ENCODE results near the gene BIVM.
"Not testable (repeated sequence)": the region's sequence is repeated elsewhere in the genome, so short reads cannot be mapped to it uniquely, and the experiment has no call there.

BIVM gene, protein sequence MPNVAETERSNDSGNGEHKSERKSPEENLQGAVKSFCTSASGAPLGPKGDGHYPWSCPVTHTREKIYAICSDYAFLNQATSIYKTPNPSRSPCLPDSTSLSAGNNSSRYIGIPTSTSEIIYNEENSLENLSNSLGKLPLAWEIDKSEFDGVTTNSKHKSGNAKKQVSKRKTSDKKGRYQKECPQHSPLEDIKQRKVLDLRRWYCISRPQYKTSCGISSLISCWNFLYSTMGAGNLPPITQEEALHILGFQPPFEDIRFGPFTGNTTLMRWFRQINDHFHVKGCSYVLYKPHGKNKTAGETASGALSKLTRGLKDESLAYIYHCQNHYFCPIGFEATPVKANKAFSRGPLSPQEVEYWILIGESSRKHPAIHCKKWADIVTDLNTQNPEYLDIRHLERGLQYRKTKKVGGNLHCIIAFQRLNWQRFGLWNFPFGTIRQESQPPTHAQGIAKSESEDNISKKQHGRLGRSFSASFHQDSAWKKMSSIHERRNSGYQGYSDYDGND
- total RNA-seq = 7.8 to 8.4 reads per million in 2 donors

DNA sequence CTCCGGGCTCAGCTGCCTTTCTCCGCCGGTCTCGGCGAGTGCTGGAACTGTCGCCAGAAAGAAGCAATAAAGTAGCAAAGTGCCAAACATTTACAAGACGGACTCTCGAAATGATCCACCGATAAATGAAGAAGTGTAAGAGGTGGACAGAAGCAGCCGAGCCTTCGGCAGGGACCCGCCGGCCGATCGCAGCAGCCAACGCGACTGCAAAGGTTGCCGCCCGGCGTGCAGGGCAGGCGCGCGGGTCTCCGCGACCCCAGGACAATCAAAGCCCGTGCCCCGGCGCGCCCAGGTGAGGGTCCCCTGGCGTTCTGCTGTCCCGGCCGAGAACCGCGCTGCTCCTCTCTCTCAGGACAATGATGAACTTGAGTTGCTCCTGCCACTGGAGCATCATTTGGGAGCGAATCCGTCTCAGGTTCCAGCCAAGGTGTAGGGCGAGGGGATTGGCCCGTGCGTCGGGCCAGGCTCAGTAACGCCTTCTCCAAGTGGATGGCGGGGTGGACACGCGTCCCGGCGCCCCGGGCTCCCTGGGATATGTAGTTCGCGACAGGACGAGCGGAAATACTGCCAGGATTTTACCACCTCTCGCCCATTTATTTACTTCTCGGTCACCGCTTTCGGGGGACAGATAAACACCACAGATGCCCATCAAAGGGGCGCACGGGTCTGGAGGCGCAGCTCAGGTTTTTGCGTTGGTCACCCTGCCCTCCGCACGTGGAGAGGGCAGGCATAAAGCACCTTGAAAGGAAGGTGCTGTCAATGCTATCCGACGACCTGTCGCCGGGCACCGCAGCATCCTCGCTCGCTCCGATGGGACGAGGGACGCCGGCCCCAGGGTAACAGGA, at the start of gene BIVM, which contains the start of gene POGLUT2:
Gene BIVM, plus strand, starts transcription at position 539 of the 845 bp plus-strand sequence. CDS start 8,149 bp downstream, outside the sequence.
Gene POGLUT2, minus strand, starts transcription at position 396 of the 845 bp plus-strand sequence. Its CDS starts 306 bp downstream, at position 90.
- peak; percentile 71 for DNase-seq

DNA sequence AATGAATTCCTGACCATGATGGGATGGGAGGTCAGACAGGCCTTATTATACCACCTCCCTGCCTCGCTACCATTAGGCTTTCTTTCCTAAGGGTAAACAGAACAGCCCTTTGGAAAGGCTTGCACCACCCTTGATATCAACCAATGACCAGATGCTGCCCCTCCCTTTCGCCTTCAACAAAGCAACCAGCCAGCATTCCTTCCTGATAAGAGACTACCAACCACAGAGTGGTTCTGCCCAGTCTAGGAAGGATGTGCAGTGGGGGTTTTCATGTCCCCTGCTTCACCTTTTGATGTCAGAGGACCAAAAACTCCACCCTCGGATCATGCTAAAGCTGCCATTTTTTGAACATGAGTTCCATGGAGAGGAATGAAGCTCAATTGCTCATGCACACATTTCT, 47.0 kb upstream of the BIVM start:
- no peak for DNase-seq

DNA sequence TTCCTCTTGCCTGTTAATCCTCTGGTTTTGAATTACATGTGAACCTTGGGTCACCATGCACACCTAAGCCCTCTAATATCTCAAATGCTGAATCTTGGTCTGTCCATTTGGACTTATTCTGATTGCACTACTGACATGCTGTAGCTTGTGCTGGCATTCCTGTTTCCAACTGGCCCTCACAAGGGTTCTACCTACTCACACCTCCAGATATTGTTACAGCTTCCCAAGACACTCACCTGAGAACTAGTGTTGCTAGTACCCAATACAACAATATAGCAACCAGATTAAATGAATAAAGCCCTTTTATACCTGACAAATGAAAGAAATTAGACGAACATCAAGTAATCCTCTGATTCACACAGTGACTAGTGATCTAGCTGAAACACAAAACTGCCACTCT, 41.9 kb upstream of the BIVM start:
- no peak for DNase-seq

DNA sequence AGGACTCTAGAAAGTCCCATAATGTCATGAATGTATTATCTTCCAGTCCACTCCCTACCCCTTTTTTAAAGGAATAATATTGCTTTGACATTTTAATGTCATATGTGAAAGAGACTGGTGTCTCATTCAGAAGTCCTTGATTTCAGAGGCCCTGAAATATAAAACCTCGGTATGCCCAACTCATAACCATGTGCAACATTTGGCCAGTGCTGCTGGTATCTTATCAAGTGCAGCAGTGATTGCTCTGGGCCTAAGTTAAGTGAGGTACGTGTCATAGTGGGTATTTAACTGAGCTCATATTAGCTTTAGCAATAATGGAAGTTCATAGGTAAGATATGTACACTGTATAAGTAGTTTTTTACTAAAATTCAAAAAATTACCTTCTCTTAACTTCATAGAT, 40.1 kb upstream of the BIVM start:
- DNase-seq = no peak

DNA sequence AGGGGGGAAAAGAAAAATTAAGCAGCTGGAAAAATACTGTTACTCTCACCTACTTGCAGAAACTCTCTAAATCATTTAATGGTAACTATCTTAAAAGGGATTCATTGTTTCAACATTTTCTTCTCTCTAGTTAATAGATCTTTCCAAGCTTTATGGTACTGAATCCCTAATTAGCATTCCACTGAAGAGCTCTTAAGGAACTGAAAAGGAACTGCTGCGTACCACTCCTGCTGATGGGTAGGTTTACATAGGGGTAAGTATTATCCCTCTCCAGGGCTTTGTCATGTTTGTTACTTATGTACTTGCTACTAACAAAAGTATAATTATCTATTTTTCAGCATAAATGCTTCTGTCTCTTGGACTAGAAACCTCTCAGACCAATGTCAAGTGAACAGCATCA, 37.8 kb upstream of the BIVM start:
- no peak for DNase-seq

DNA sequence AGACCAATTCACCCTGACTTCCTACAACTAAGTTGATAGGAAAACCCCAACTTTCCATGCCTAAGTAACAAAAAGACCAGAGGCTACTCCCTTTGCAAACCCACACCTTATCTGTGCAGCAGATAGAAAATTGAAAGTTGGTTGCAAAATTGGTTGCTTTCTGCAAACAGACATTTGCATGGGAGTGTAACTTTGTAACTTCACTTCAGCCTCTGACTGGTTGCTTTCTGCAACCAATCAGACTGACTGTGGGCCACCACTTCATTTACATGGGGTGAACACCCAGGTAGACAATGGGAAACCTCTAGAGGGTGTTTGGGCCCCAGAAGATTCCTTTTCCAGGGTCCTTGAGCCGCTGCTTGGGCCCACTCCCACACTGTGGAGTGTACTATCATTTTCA, 35.2 kb upstream of the BIVM start:
- no peak for DNase-seq

DNA sequence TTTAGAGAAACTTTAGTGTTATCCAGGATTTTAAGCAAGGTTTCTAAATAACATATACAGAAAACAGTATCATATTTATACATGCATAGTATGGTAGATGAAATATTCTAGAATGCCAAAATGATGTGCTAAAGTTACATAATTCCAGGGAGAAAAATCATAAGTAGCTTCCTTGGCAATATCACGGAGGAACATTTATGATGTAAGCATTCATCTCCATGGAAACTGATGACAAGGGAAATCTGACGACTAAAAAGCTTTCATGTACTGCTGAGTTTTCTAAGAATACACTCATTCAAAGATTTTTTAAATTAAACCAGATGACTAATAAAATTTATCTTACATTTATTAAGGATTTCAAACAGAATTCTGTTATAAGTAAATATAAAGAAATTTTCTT, 30.0 kb upstream of the BIVM start:
- DNase-seq = no peak

DNA sequence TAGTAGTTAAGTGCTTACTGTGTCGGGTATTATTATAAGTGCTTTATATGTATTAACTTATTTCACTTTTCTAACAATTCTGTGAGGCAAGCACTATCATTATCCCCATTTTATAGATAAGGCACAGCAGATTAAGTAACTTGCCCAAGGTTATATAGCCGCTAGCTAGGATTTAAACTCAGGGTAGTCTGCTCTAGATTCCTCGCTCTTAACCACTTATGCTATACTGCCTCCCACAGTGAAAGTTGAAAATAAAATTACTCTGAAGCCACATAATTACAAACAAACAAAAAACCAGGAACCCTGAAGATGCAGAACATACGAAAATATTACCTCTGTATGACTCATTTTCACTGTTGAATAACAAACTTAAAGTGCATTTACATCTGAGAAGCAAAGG, 29.2 kb upstream of the BIVM start:
- DNase-seq = no peak

DNA sequence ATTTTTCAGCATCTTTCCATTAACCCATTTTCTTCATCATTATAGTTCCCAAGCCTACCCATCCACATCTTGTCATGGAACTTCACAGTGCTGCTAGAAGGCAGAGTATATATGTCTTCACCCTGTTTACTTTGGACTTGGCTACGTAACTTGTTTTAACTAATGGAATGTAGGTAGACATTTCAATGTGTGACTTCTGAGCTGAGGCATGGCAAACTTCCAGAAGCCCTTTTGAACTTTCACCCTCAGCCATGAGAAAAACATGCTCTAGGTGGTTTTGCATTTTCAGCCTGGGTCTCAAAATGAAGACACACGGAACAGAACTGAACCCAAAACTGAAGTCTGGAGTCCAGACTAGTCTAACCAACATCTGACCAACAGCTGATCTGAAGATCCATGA, 28.5 kb upstream of the BIVM start:
- DNase-seq = no peak

DNA sequence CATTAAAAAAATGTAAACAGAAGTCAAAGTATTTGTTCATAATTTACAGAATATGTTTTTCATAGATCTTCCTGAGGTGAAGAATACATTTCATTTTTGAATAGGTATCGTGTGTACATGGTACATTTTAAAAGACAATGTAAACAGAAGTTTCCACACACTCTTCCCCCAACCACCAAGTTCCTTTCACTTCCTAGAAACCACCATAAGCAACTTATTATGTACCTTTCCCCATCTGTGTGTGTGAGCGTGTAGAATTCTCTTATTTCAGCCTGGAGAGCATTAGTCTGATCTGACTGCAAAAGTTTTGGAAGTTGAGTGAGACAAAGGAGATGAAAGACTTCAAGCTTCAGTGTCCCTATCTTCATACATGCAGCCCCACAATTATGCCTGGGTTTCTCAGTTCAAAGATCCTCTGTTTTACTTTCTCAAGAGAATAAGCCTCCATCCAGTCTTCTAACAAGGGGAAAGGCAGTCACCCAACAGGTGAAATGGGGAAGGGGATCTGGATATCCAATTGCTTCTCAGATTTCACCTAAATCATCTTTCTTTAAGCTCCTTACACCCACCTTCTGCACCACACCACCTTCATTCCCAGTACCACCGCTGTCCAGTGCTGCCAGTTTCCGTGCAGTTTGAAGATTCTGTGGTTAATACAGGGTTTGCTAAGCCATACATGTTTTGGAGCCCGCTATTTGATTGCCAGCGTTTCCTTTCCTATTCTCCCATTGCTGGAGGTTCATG, 27.4 kb upstream of the BIVM start:
- no peak for DNase-seq

DNA sequence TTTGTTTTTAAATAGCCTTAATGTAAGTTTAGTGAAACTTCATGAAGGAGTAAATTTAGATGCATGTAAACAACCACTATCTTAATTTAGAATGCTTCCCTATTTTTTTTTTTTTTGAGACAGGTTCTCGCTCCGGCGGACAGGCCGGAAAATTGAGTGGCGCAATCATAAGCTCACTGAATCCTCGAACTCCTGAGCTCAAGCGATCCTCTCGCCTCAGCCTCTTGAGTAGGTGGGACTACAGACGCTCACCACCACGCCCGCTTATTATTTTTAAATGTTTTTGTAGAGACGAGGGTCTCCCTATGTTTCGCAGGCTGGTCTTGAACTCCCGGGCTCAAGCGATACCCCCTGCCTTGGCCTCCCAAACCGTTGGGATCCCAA, 26.9 kb upstream of the BIVM start:
- no peak for DNase-seq

DNA sequence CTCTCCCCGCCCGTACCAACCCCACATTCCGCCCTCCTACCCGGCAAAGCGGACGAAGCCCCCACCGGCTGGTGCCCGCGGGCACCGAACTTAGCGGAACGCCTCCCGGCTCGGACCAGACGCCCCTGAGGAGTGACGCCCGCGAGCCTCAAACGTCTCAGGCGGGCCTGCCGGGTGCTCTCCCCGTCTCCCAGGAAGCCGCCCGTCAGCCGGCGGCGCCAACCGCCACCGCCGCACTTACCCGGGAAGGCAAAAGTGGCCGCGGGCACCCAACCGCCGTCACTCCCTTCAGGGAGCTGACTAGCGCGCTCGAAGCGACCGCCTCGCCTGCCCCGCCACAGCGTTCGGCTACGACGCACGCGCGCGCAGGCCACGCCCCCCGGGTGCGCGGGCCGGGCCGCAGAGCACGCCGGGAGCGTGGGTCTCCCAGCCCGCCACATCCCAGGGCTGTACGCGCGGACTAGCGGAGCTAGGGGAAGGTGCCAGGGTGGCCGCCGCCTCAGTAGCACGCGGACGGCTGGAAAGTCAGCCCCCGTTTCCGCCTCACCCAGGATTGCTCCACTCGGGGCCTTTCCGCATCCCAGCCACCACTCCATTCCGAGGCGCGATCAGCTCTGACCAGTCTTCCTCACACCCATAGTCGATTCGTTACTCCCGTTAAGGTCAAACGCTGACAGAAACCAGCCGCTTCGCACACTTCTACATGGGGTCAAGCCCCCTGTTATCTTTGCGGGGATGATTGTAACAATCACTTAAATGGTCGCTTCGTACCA, 25.3 kb upstream of the BIVM start, which contains the start of gene TEX30:
Gene TEX30, minus strand, starts transcription at position 346 of the 773 bp plus-strand sequence. CDS start 3,760 bp downstream, outside the sequence.
- DNase-seq = peak; percentile 81

DNA sequence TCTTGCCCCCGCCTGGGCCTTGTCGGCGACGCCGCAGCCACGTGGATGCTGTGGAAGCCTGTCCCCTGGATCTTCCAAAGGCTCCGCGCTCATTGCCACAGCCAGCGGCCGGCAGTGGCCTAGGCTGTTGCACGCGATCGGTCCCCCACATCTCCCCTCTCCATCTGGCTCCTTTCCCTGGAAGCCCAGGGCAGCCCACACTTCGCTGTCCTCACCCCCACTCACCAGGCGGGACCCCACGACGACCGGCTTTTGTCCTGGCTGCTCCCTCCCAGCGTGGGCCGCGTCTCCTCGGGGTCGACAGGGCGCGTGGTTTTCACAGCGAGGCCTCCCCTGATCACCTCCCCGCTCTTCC, 24.7 kb upstream of the BIVM start:
- DNase-seq = no peak

DNA sequence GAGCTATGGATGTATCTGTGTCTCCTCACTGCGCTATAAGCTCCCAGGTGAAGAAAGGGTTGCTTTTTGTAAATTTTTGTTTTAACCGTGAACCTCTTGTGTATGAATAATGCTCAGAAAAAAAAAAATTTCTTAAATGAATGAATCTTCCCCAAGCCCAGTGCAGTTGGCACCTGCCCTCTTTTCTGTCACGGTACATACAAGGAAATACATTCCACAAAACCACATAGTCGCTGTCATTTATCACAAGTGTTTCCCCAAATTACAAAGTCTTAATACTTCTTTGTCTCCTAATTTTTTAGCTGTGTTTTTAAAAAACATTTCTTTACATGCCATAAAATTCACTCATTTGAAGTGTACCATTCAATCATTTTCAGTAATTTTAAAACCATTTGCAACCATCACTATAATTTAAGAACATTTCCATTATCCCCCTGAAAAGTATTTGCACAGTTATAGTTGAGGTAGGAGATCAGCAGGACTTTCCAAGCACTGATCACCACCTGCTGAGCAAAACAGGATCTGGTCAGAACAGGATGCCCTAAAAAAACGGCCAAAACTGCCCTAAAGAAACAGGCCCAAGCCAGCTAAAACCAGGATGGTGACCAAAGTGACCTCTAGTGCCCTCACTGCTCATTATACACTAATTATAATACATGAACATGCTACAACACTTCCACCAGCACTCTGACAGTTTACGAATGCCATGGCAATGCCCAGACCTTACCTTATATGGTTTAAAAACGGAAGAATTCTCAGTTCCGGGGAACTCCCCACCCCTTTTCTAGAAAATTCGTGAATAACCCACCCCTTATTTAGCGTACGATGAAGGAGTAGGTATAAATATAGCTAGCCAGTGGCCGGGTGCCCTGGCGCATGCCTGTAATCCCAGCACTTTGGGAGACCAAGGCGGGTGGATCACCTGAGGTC, 24.1 kb upstream of the BIVM start:
- DNase-seq = no peak

DNA sequence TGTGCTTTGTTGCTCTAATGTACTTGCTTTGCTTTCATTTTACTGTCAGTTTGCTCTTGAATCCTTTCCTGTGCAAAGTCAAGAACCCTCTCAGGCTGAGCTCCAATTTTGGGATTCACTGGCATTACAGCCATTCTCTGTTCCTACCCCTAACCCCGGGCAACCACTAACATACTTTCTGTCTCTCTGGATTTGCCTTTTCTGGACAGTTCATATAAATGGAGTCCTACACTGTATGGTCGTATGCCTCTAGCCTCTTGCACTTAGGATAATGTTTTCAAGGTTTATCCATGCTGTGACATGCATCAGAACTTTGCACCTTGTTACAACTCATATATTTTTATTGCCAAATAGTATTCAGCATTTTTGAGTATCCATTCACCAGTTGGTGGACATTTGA, 22.6 kb upstream of the BIVM start:
- DNase-seq = no peak

DNA sequence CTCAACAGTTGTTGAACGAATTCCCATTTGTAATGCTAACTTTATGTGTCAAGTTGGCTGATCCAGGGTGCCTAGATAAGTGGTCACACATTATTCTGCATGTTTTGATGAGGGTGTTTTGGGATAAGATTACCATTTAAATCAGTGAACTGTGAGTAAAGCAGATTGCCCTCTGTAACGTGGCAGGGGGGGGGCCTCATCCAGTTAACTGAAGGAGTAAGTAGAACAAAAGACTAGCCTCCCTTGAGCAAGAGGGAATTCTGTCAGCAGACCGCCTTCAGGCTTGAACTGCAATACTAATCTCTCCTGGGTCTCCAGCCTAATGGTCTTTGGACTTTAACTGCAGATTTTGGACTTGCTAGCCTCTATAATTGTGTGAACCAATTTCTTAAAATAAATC, 21.2 kb upstream of the BIVM start:
- DNase-seq = no peak

DNA sequence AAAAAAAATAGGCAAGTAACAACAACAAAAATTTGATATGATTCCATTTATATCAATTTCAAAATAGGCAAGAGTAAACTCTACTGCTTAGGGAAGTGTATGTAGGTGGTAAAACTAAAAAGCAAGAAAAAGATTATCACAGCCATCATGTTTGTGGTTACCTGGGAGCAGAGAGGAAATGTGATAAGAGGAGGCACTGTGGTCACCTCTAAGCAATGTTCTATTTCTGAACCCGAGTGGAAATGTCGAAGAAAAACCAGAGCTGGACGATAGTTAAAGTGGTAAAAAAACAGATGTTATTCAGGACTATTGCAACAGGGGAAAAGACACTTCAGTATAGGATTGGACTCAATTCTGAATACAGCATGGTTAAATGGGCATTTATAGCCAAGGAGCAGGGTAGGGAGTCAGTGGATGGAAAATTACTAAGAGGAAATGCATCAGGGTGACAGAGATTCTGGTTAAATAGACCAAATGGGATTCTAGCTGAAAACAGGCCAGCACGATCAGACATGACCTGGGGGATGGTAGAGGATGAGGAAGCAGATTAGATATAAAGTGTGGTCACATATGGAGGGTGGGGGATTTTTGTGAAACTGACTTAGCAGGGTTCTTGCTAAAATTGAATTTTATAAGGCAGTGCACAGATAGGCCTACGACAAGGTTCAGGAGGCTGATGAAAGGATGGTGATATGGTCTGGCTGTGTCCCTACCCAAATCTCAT, 19.3 kb upstream of the BIVM start:
- no peak for DNase-seq

DNA sequence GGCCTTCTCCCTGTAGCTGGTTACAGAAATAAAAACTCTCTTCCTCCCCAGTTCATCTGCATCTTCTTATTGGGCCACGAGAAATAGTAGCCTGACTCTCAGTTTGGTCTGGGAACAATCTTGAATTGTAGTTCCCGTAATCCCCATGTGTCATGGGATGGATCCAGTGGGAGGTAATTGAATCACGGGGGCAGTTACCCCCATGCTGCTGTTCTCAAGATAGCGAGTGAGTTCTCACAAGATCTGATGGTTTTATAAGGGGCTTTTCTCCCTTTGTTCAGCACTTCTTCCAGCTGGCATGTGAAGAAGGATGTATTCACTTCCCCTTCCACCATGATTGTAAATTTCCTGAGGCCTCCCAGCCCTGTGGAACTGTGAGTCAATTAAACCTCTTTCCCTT, 18.3 kb upstream of the BIVM start:
- DNase-seq = not testable (repeated sequence)

DNA sequence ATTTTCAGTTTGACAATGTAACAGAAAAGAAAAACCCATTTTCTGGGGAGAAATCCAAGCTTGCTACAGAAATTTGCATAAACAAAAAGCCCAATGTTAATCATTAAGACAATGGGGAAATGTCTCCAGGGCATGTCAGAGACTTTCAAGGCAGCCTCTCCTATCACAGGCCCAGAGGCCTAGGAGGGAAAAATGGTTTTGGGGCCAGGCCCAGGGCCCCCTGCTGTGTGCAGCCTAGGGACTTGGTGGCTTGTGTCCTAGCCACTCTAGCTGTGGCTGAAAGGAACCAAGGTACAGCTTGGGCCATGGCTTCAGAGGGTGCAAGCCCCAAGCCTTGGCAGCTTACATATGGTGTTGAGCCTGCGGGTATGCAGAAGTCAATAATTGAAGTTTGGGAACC, 17.3 kb upstream of the BIVM start:
- no peak for DNase-seq

DNA sequence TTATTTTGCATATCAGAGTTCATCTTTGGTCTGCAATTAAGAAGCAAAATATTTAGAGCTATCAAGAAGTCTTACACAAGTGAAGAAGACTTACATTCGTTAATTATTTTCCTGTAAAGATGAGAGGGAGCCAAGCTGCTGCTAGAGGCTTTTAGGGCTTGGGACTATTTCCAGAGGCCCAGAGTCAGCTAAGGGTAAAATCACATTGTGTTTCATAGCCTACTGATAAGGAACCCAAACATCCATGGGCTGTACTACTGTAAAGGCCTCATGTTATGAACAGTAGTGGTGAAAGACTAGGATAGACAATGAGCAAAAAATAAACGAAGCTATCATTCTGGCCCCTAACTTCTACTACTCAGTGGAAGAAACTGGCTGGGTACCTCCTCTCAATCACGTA, 14.4 kb upstream of the BIVM start:
- DNase-seq = no peak

Data from T-helper 9 cell (primary cell).